ENCODE results near the gene MEGF6. TPM values are rescaled to one million over a fixed set of nuclear protein-coding genes. Genes with fewer than 3 reads are reported as not detected.

MEGF6 gene
- total RNA-seq, 1 donor from 2014 or later: 9.3 TPM

- intact Hi-C loops (cut with DNase I): loop anchor here (5.0 kb wide), 1 partner anchor 75 kb away; no protein-coding TSS in a partner anchor
- DNase-seq (ENCODE audit: low spot score): no peak
Observed at GRCh38 chr1:3566951-3567804, 44.1 kb downstream of the MEGF6 start.

- DNase-seq (ENCODE audit: low spot score): no peak
- intact Hi-C loops (cut with DNase I): loop anchor here (5.0 kb wide), 1 partner anchor 74 kb away; no protein-coding TSS in a partner anchor
Observed at GRCh38 chr1:3566003-3566885, 45.1 kb downstream of the MEGF6 start.

- DNase-seq (ENCODE audit: low spot score): no peak
- intact Hi-C loops (cut with DNase I): loop anchor here (1.0 to 5.0 kb wide), 3 partner anchors 54 to 160 kb away; no protein-coding TSS in a partner anchor
Observed at GRCh38 chr1:3564921-3565831, 46.1 kb downstream of the MEGF6 start.

- DNase-seq (ENCODE audit: low spot score): no peak
- intact Hi-C loops (cut with DNase I): loop anchor here (2.0 kb wide), 1 partner anchor 161 kb away; no protein-coding TSS in a partner anchor
Observed at GRCh38 chr1:3563610-3564009, 47.7 kb downstream of the MEGF6 start.

- no peak for DNase-seq (ENCODE audit: low spot score)
- intact Hi-C loops (cut with DNase I): no loop called here
Observed at GRCh38 chr1:3563125-3563524, 48.2 kb downstream of the MEGF6 start.

- no peak for DNase-seq (ENCODE audit: low spot score)
- intact Hi-C loops (cut with DNase I): no loop called here
Observed at GRCh38 chr1:3562712-3563111, 48.6 kb downstream of the MEGF6 start.

- intact Hi-C loops (cut with DNase I): no loop called here
- no peak for DNase-seq (ENCODE audit: low spot score)
Observed at GRCh38 chr1:3561702-3562101, 49.6 kb downstream of the MEGF6 start.

- intact Hi-C loops (cut with DNase I): no loop called here
Observed at GRCh38 chr1:3560981-3561380, 50.3 kb downstream of the MEGF6 start.

GRCh38 chr1:3560251-3560871 lies 50.9 kb downstream of the MEGF6 start:
- intact Hi-C loops (cut with DNase I): no loop called here
- no peak for DNase-seq (ENCODE audit: low spot score)

More at GRCh38 chr1:3560981-3561380, 50.3 kb downstream of the MEGF6 start:
- DNase-seq (ENCODE audit: low spot score): no peak

GRCh38 chr1:3558036-3558726 lies 53.1 kb downstream of the MEGF6 start:
- intact Hi-C loops (cut with DNase I): no loop called here
- DNase-seq (ENCODE audit: low spot score): no peak

GRCh38 chr1:3557366-3557765 lies 53.9 kb downstream of the MEGF6 start:
- intact Hi-C loops (cut with DNase I): no loop called here
- no peak for DNase-seq (ENCODE audit: low spot score)

GRCh38 chr1:3556336-3556735 lies 55.0 kb downstream of the MEGF6 start:
- no peak for DNase-seq (ENCODE audit: low spot score)
- intact Hi-C loops (cut with DNase I): no loop called here

GRCh38 chr1:3555131-3555920 lies 56.0 kb downstream of the MEGF6 start:
- intact Hi-C loops (cut with DNase I): no loop called here

GRCh38 chr1:3553940-3554223 lies 57.4 kb downstream of the MEGF6 start:
- intact Hi-C loops (cut with DNase I): no loop called here
- no peak for DNase-seq (ENCODE audit: low spot score)

More at GRCh38 chr1:3555131-3555920, 56.0 kb downstream of the MEGF6 start:
- DNase-seq (ENCODE audit: low spot score): no peak

GRCh38 chr1:3553166-3553939 lies 58.0 kb downstream of the MEGF6 start:
- DNase-seq (ENCODE audit: low spot score): no peak
- intact Hi-C loops (cut with DNase I): no loop called here

GRCh38 chr1:3552751-3553150 lies 58.6 kb downstream of the MEGF6 start:
- intact Hi-C loops (cut with DNase I): no loop called here
- no peak for DNase-seq (ENCODE audit: low spot score)

- intact Hi-C loops (cut with DNase I): no loop called here
- DNase-seq (ENCODE audit: low spot score): no peak
Observed at GRCh38 chr1:3552176-3552575, 59.1 kb downstream of the MEGF6 start.

Measured in cardiac septum (tissue), 1 donor.